HCT116 (cell line): ENCODE data around the gene PTDSS2. TPM values are rescaled to one million over a fixed set of nuclear protein-coding genes. Genes with fewer than 3 reads are reported as not detected.
A peak's percentile ranks its signal among the peaks of the same experiment; 100 is the strongest.

Source experiments
- ATAC-seq: fragments of 200-7000 bp; cut with Tn5 transposase; 2 replicates; pipeline ENCODE4 v1.9.1; 2020; ENCODE audit warnings: mild to moderate bottlenecking, moderate library complexity
- BruUV-seq: library from RNA; stranded (reverse); fragments of 400-500 nt; replicated peaks from 2 replicates; lab custom pipeline; 2021; lab: Mats Ljungman, UMichigan
- CTCF ChIA-PET: fragments of 300-600 bp; sonication (Branson Sonifier 250); formaldehyde crosslinking; loops from one replicate; lab custom pipeline; 2021; ENCODE audit warnings: antibody characterized with exemption; lab: Charles Lee
- POLR2A ChIA-PET: fragments of 300-600, 350-600 bp; sonication (Branson Sonifier 250); formaldehyde crosslinking; loops from one replicate; lab custom pipeline; 2021; ENCODE audit warnings: antibody characterized with exemption; lab: Charles Lee
- RAD21 ChIA-PET, 2 experiments: fragments of 300-600 bp; sonication (Branson Sonifier 250); formaldehyde crosslinking; loops; one replicate each; lab custom pipeline; 2023; ENCODE audit warnings: low total read pairs in 2 of 2; ENCODE audit not compliant: uncharacterized antibody in 2 of 2, unreplicated experiment in 2 of 2, low non-redundant PET in 1 of 2; lab: Charles Lee
- DNase-seq: peaks from one replicate; pipeline ENCODE4 v3.0.0-alpha.2; 2010; ENCODE audit warnings: low read depth, low spot score
- H2AFZ ChIP-seq: fragments of 200-600 bp; shearing (Covaris generic), sonication (generic); 2 replicates; pipeline ENCODE4 v1.6.1; 2017; ENCODE audit warnings: low read depth, mixed run types, mixed read lengths, antibody characterized with exemption, low read length; ENCODE audit not compliant: poor library complexity, severe bottlenecking
- H3K27ac ChIP-seq: 2 replicates; pipeline ENCODE4 v1.5.1; 2012; ENCODE audit warnings: low read depth, low read length
- H3K27me3 ChIP-seq: fragments of 200-600 bp; sonication (generic); 2 replicates; pipeline ENCODE4 v1.6.1; 2016; ENCODE audit warnings: mixed run types, low read length, mixed read lengths; ENCODE audit not compliant: insufficient read depth
- H3K36me3 ChIP-seq, 2 experiments: fragments of 200-500 bp in 1 of 2; fragments of 200-600 bp in 1 of 2; sonication (Bioruptor generic) in 1 of 2; sonication (generic) in 1 of 2; 2 replicates each; pipeline versions ENCODE4 v1.5.1 to v1.6.1; 2014 to 2016; ENCODE audit warnings: low read length in 2 of 2, inconsistent platforms in 1 of 2, mixed read lengths in 1 of 2, mixed run types in 1 of 2; ENCODE audit not compliant: insufficient read depth in 2 of 2, control insufficient read depth in 1 of 2
- H3K4me1 ChIP-seq, 2 experiments: fragments of 200-600 bp in 1 of 2; sonication (generic) in 1 of 2; 2 replicates each; pipeline versions ENCODE4 v1.5.1 to v1.6.1; 2012 to 2017; ENCODE audit warnings: low read length in 2 of 2, inconsistent platforms in 1 of 2, mild to moderate bottlenecking in 1 of 2, mixed read lengths in 1 of 2, mixed run types in 1 of 2, moderate library complexity in 1 of 2; ENCODE audit not compliant: insufficient read depth in 2 of 2, control insufficient read depth in 1 of 2
- H3K4me2 ChIP-seq: fragments of 200-600 bp; sonication (generic); 2 replicates; pipeline ENCODE4 v1.6.1; 2017; ENCODE audit warnings: mixed run types, low read length, mixed read lengths
- H3K4me3 ChIP-seq, 2 experiments: fragments of 200-600 bp in 1 of 2; sonication (generic) in 1 of 2; replicated peaks in 1 of 2; 2 replicates each; pipeline ENCODE4 v1.5.1; 2011 to 2016; ENCODE audit warnings: low read length in 2 of 2, control low read depth in 1 of 2, low read depth in 1 of 2, mild to moderate bottlenecking in 1 of 2, mixed read lengths in 1 of 2, mixed run types in 1 of 2
- H3K79me2 ChIP-seq: fragments of 200-600 bp; sonication (generic); 2 replicates; pipeline ENCODE4 v1.6.1; 2017; ENCODE audit warnings: mild to moderate bottlenecking, mixed run types, low read length, moderate library complexity, mixed read lengths; ENCODE audit not compliant: insufficient read depth
- H3K9ac ChIP-seq: fragments of 200-600 bp; sonication (generic); 2 replicates; pipeline ENCODE4 v1.6.1; 2016; ENCODE audit warnings: low read length, mixed read lengths
- H3K9me2 ChIP-seq: fragments of 200-600 bp; sonication (generic), shearing (Covaris generic); 2 replicates; pipeline ENCODE4 v1.6.1; 2017; ENCODE audit warnings: mixed run types, mild to moderate bottlenecking, moderate library complexity; ENCODE audit not compliant: insufficient read depth
- H3K9me3 ChIP-seq, 2 experiments: fragments of 200-500 bp in 1 of 2; fragments of 200-600 bp in 1 of 2; sonication (Bioruptor generic) in 1 of 2; sonication (generic) in 1 of 2; 2 replicates each; pipeline ENCODE4 v1.6.1; 2014 to 2017; ENCODE audit warnings: low read length in 2 of 2, mixed read lengths in 2 of 2, inconsistent platforms in 1 of 2, low read depth in 1 of 2, mild to moderate bottlenecking in 1 of 2, mixed run types in 1 of 2, moderate library complexity in 1 of 2; ENCODE audit not compliant: control insufficient read depth in 1 of 2, insufficient read depth in 1 of 2
- H4K20me1 ChIP-seq: fragments of 200-600 bp; sonication (generic), shearing (Covaris generic); 2 replicates; pipeline ENCODE4 v1.6.1; 2017; ENCODE audit warnings: mixed run types, mild to moderate bottlenecking, moderate library complexity; ENCODE audit not compliant: insufficient read depth
- ATF3 ChIP-seq: IDR thresholded peaks from 2 replicates; pipeline ENCODE4 v1.6.1; 2012
- CEBPB ChIP-seq: IDR thresholded peaks from 2 replicates; pipeline ENCODE4 v1.6.1; 2012; ENCODE audit warnings: low read depth
- CTCF ChIP-seq, 3 experiments: fragments of 200-600 bp in 1 of 3; sonication (generic) in 1 of 3; IDR thresholded peaks in 2 of 3; conservative IDR thresholded peaks in 1 of 3; 2 replicates each; pipeline ENCODE4 v1.5.1; 2012 to 2017; ENCODE audit warnings: low read depth in 2 of 3, low read length in 2 of 3, antibody characterized with exemption in 1 of 3, borderline replicate concordance in 1 of 3, control low read depth in 1 of 3, mild to moderate bottlenecking in 1 of 3, mixed read lengths in 1 of 3, mixed run types in 1 of 3, moderate library complexity in 1 of 3; ENCODE audit not compliant: insufficient read depth in 1 of 3
- EGR1 ChIP-seq: IDR thresholded peaks from 2 replicates; pipeline ENCODE4 v1.6.1; 2012; ENCODE audit warnings: low read depth
- ELF1 ChIP-seq: IDR thresholded peaks from 2 replicates; pipeline ENCODE4 v1.6.1; 2012; ENCODE audit warnings: low read depth, borderline replicate concordance
- MAX ChIP-seq: IDR thresholded peaks from 2 replicates; pipeline ENCODE4 v1.6.1; 2012
- SIN3A ChIP-seq: IDR thresholded peaks from 2 replicates; pipeline ENCODE4 v1.6.1; 2012; ENCODE audit warnings: low read depth
- SRF ChIP-seq: IDR thresholded peaks from 2 replicates; pipeline ENCODE4 v1.6.1; 2012; ENCODE audit warnings: low read depth
- TCF7L2 ChIP-seq: IDR thresholded peaks from 2 replicates; pipeline ENCODE4 v1.7.0; 2011; ENCODE audit warnings: borderline replicate concordance, inconsistent platforms; ENCODE audit not compliant: insufficient read depth, insufficient read length; ENCODE audit errors: extremely low read depth
- ZFX ChIP-seq: fragments of 450-650 bp; IDR thresholded peaks from 2 replicates; pipeline ENCODE4 v1.6.1; 2017
- ZNF274 ChIP-seq: fragments of 200-500 bp; sonication (Bioruptor generic); IDR thresholded peaks from 2 replicates; pipeline ENCODE4 v1.6.1; 2014; ENCODE audit warnings: mild to moderate bottlenecking, low read depth, low read length, inconsistent platforms
- intact Hi-C: fragments of 100-400 bp; cut with micrococcal nuclease; formaldehyde crosslinking; loops from 2 replicates; pipeline ENCODE4 v1.10.0; 2022
- total RNA-seq: library from RNA; stranded (reverse); gene quantifications from one replicate; pipeline ENCODE4 v1.2.1, GENCODE V29; 2021; ENCODE audit not compliant: unreplicated experiment

Gene PTDSS2
- total RNA-seq, 1 experiment from 2014 or later: 40.1 TPM

- no TSS peak for BruUV-seq
- no peaks in the 10 kb centered on the region; the same call in 1 of the 2 replicates for H3K79me2 ChIP-seq
- no peaks in the 10 kb centered on the region for H3K27me3 ChIP-seq
- H3K9me2 ChIP-seq: no peaks in the 10 kb centered on the region
- no peak for TF ChIP-seq ELF1
- no peak for TF ChIP-seq SIN3A
- no peak for TF ChIP-seq ZNF274
- no peak for TF ChIP-seq TCF7L2
- no peak for TF ChIP-seq ATF3
- no peak for TF ChIP-seq CTCF (IDR thresholded peaks at IDR 0.05 in 2 of 3, conservative IDR thresholded peaks at IDR 0.05 in 1 of 3; ENCODE audit: borderline replicate concordance in 1 of 3, insufficient read depth in 1 of 3, low read depth in 2 of 3, low read length in 2 of 3)
- no peak for TF ChIP-seq MAX
- TF ChIP-seq CEBPB: no peak
- TF ChIP-seq SRF: no peak
- no peak for TF ChIP-seq ZFX
- no peak for TF ChIP-seq EGR1
- ATAC-seq (no peak), DNase-seq (no peak)
- CTCF ChIA-PET: interaction anchor here (1.6 kb wide), 1 partner anchor 33 kb away, joined by 11 read pairs; no protein-coding TSS in a partner anchor
- RAD21 ChIA-PET: no interaction called here
- no peak overlapping the region; the same call in 1 of the 2 replicates for H3K27ac ChIP-seq
- H3K36me3 ChIP-seq: no peaks in the 10 kb centered on the region
- peaks cover 19 to 33% of the 10 kb centered on the region in 2 experiments for H3K4me1 ChIP-seq
- H3K9me3 ChIP-seq: no peaks in the 10 kb centered on the region
- H3K9ac ChIP-seq: peak overlapping the region; percentile 70
- H2AFZ ChIP-seq: no peak overlapping the region
- peak overlapping the region in 1 of 2 experiments; percentile 66; a peak in 2 of 4 replicates for H3K4me3 ChIP-seq
- H3K4me2 ChIP-seq: peak overlapping the region; percentile 93
- POLR2A ChIA-PET: interaction anchor here (1.9 kb wide), 1 partner anchor 9 kb away, joined by 11 read pairs; no protein-coding TSS in a partner anchor
- H4K20me1 ChIP-seq: no peaks in the 10 kb centered on the region
- intact Hi-C loops: no loop called here
Observed at GRCh38 chr11:415640-416041, 34.4 kb upstream of the PTDSS2 start.
